Measurements from ENCODE around the gene SRD5A3.

Gene SRD5A3

GRCh38 chr4:55407119-55407518 is 61.1 kb downstream of the SRD5A3 start:
- no peak overlapping the region for H2AFZ ChIP-seq (ENCODE audit: low read length, unreplicated experiment)
- H3K4me3 ChIP-seq (ENCODE audit: low read depth, low read length), result no peak overlapping the region
- no peak overlapping the region for H3K27ac ChIP-seq (ENCODE audit: low read depth, low read length)
- H3K36me3 ChIP-seq (ENCODE audit: insufficient read depth, low read length), result peaks cover 49% of the 10 kb centered on the region
- peaks cover 92% of the 10 kb centered on the region for H3K79me2 ChIP-seq (ENCODE audit: control insufficient read depth, insufficient read depth, low read length, unreplicated experiment)
- peaks cover 45% of the 10 kb centered on the region for H3K4me1 ChIP-seq (ENCODE audit: control insufficient read depth, insufficient read depth, low read length, unreplicated experiment)
- no peaks in the 10 kb centered on the region for H3K27me3 ChIP-seq (ENCODE audit: insufficient read depth, low read length)

DNA sequence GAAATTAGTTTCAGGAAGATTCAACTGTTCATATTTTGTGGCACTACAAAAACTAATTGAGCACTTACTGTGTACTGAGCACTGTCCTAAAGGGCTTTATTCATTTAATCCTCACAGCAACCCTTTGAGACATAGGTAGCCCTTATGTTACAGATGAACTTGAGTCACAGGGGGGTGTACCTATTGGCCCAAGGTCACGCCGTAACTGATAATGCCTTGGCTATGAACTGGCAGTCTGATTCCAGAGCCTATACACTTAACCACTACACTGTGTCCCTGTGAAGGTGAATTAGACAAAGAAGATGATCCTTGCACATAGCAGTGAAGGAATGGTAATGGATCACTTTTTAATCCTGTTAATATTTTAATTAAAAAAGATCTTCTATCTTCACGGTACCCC is 61.7 kb downstream of the SRD5A3 start:
- Histone ChIP-seq H2AFZ (ENCODE audit: low read length, unreplicated experiment) (no peak overlapping the region), H3K79me2 (ENCODE audit: control insufficient read depth, insufficient read depth, low read length, unreplicated experiment) (peaks cover 91% of the 10 kb centered on the region), H3K4me1 (ENCODE audit: control insufficient read depth, insufficient read depth, low read length, unreplicated experiment) (peaks cover 45% of the 10 kb centered on the region), H3K36me3 (ENCODE audit: insufficient read depth, low read length) (peaks cover 49% of the 10 kb centered on the region), H3K4me3 (ENCODE audit: low read depth, low read length) (no peak overlapping the region), H3K27ac (ENCODE audit: low read depth, low read length) (no peak overlapping the region), H3K27me3 (ENCODE audit: insufficient read depth, low read length) (no peaks in the 10 kb centered on the region)

- Histone ChIP-seq H3K79me2 (ENCODE audit: control insufficient read depth, insufficient read depth, low read length, unreplicated experiment) (peaks cover 89% of the 10 kb centered on the region), H3K27ac (ENCODE audit: low read depth, low read length) (peak overlapping the region; percentile 54), H2AFZ (ENCODE audit: low read length, unreplicated experiment) (peak overlapping the region; percentile 49), H3K27me3 (ENCODE audit: insufficient read depth, low read length) (no peaks in the 10 kb centered on the region), H3K4me3 (ENCODE audit: low read depth, low read length) (peak overlapping the region; percentile 48), H3K36me3 (ENCODE audit: insufficient read depth, low read length) (peaks cover 44% of the 10 kb centered on the region), H3K4me1 (ENCODE audit: control insufficient read depth, insufficient read depth, low read length, unreplicated experiment) (peaks cover 42% of the 10 kb centered on the region)
Measured at GRCh38 chr4:55409468-55410171, 63.6 kb downstream of the SRD5A3 start.

DNA sequence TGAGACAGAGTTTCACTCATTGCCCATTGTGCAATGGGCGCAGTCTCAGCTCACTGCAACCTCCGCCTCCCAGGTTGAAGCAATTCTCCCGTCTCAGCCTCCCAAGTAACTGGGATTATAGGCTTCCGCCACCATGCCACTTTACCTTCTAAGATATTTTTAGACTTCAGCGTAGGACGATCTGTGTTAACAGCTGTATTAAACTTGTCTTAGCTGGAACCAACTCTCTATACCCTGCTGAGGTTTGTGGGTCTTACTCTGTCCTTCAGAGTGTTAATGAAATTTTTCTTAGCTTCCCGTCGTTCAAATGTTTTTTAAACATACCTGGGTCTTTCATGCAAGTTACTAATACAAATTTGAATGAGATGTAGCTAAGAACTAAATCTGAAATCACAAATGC is 64.4 kb downstream of the SRD5A3 start:
- Histone ChIP-seq H3K4me3 (ENCODE audit: low read depth, low read length) (no peak overlapping the region), H3K27ac (ENCODE audit: low read depth, low read length) (peak overlapping the region; percentile 54), H3K27me3 (ENCODE audit: insufficient read depth, low read length) (no peaks in the 10 kb centered on the region), H3K4me1 (ENCODE audit: control insufficient read depth, insufficient read depth, low read length, unreplicated experiment) (peaks cover 42% of the 10 kb centered on the region), H3K79me2 (ENCODE audit: control insufficient read depth, insufficient read depth, low read length, unreplicated experiment) (peaks cover 89% of the 10 kb centered on the region), H3K36me3 (ENCODE audit: insufficient read depth, low read length) (peaks cover 45% of the 10 kb centered on the region), H2AFZ (ENCODE audit: low read length, unreplicated experiment) (no peak overlapping the region)

- Histone ChIP-seq H3K36me3 (ENCODE audit: insufficient read depth, low read length) (peaks cover 43% of the 10 kb centered on the region), H3K27ac (ENCODE audit: low read depth, low read length) (no peak overlapping the region), H2AFZ (ENCODE audit: low read length, unreplicated experiment) (no peak overlapping the region), H3K79me2 (ENCODE audit: control insufficient read depth, insufficient read depth, low read length, unreplicated experiment) (peaks cover 88% of the 10 kb centered on the region), H3K4me1 (ENCODE audit: control insufficient read depth, insufficient read depth, low read length, unreplicated experiment) (peaks cover 37% of the 10 kb centered on the region), H3K27me3 (ENCODE audit: insufficient read depth, low read length) (no peaks in the 10 kb centered on the region), H3K4me3 (ENCODE audit: low read depth, low read length) (no peak overlapping the region)
Measured at GRCh38 chr4:55411621-55412020, 65.6 kb downstream of the SRD5A3 start.

GRCh38 chr4:55416176-55416575 is 70.1 kb downstream of the SRD5A3 start:
- no peaks in the 10 kb centered on the region for H3K27me3 ChIP-seq (ENCODE audit: insufficient read depth, low read length)
- no peak overlapping the region for H3K27ac ChIP-seq (ENCODE audit: low read depth, low read length)
- peaks cover 54% of the 10 kb centered on the region for H3K36me3 ChIP-seq (ENCODE audit: insufficient read depth, low read length)
- no peak overlapping the region for H3K4me3 ChIP-seq (ENCODE audit: low read depth, low read length)
- no peak overlapping the region for H2AFZ ChIP-seq (ENCODE audit: low read length, unreplicated experiment)
- peaks cover 73% of the 10 kb centered on the region for H3K79me2 ChIP-seq (ENCODE audit: control insufficient read depth, insufficient read depth, low read length, unreplicated experiment)
- no peaks in the 10 kb centered on the region for H3K4me1 ChIP-seq (ENCODE audit: control insufficient read depth, insufficient read depth, low read length, unreplicated experiment)

Measured in ACC112 (cell line).